ENCODE measurements around the gene CHL1. TPM values are rescaled to one million over a fixed set of nuclear protein-coding genes. Genes with fewer than 3 reads are reported as not detected.

The CHL1 gene
- total RNA-seq, 1 donor from 2014 or later, result 0.26 TPM

GRCh38 chr3:452221-452620 lies 255.7 kb downstream of the CHL1 start:
- DNase-seq (ENCODE audit: low read depth), result no peak
- no peak overlapping the region for H3K4me3 ChIP-seq (ENCODE audit: low read depth, low read length)
- no peaks in the 10 kb centered on the region for H3K36me3 ChIP-seq (ENCODE audit: control insufficient read depth, insufficient read depth, low read length)
- no peak for FAIRE-seq
- no peaks in the 10 kb centered on the region for H3K27me3 ChIP-seq (ENCODE audit: control insufficient read depth, insufficient read depth, low read length)
- TF ChIP-seq, protein P1, sequence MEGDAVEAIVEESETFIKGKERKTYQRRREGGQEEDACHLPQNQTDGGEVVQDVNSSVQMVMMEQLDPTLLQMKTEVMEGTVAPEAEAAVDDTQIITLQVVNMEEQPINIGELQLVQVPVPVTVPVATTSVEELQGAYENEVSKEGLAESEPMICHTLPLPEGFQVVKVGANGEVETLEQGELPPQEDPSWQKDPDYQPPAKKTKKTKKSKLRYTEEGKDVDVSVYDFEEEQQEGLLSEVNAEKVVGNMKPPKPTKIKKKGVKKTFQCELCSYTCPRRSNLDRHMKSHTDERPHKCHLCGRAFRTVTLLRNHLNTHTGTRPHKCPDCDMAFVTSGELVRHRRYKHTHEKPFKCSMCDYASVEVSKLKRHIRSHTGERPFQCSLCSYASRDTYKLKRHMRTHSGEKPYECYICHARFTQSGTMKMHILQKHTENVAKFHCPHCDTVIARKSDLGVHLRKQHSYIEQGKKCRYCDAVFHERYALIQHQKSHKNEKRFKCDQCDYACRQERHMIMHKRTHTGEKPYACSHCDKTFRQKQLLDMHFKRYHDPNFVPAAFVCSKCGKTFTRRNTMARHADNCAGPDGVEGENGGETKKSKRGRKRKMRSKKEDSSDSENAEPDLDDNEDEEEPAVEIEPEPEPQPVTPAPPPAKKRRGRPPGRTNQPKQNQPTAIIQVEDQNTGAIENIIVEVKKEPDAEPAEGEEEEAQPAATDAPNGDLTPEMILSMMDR (IDR thresholded peaks at IDR 0.05; ENCODE audit: insufficient read depth, low read length, severe bottlenecking), result no peak

- TF ChIP-seq, protein P1 (IDR thresholded peaks at IDR 0.05; ENCODE audit: insufficient read depth, low read length, severe bottlenecking), result no peak
- no peak overlapping the region for H3K4me3 ChIP-seq (ENCODE audit: low read depth, low read length)
- no peaks in the 10 kb centered on the region for H3K27me3 ChIP-seq (ENCODE audit: control insufficient read depth, insufficient read depth, low read length)
- no peaks in the 10 kb centered on the region for H3K36me3 ChIP-seq (ENCODE audit: control insufficient read depth, insufficient read depth, low read length)
- DNase-seq (ENCODE audit: low read depth) (no peak), FAIRE-seq (no peak)
These were observed 256.5 kb downstream of the CHL1 start for GRCh38 chr3:453106-453505.

DNA sequence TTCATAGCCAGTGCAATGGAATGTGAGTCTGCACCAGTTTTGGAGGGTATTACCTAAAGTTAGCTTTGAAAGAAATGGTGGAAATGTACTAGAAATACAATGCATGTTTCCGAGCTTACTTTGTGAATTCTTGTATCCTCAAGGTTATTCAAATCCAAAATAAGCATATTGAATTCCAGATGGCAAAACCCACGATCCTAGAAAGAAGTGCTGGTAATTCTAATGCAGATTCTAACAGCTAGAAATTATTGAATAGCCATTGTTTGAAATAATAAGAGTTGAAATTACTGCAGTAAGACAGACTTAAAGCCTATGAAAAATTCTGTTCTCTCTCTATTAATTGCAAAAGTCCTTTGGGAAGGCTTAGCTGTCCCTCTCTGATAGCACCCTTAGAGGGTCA lies 258.4 kb downstream of the CHL1 start:
- Histone ChIP-seq H3K36me3 (ENCODE audit: control insufficient read depth, insufficient read depth, low read length) (no peaks in the 10 kb centered on the region), H3K27me3 (ENCODE audit: control insufficient read depth, insufficient read depth, low read length) (no peaks in the 10 kb centered on the region), H3K4me3 (ENCODE audit: low read depth, low read length) (no peak overlapping the region)
- DNase-seq (ENCODE audit: low read depth), result no peak
- FAIRE-seq, result no peak
- TF ChIP-seq, protein P1 (IDR thresholded peaks at IDR 0.05; ENCODE audit: insufficient read depth, low read length, severe bottlenecking), result no peak

DNA sequence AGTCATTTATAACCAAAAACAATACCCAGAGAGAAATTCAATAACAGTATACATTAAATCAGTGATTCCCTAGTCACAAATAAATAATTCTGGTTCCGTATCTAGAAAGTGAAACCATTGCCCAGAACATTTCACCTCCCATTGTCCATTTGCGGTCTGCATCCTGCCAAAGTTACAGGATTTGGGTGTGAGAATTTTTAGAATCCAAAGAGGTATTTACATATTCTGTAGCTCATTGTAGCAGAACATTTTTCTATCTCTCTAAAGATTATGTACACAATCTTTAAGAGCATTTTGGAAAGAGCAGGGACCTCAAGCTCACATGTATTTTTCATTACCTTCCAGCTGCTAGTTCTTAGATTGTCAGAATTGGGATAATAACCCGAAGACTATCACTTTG lies 261.6 kb downstream of the CHL1 start:
- H3K36me3 ChIP-seq (ENCODE audit: control insufficient read depth, insufficient read depth, low read length), result no peaks in the 10 kb centered on the region
- DNase-seq (ENCODE audit: low read depth), result no peak

GRCh38 chr3:458653-459310 lies 262.2 kb downstream of the CHL1 start:
- TF ChIP-seq, protein P1 (IDR thresholded peaks at IDR 0.05; ENCODE audit: insufficient read depth, low read length, severe bottlenecking), result no peak
- no peak overlapping the region for H3K4me3 ChIP-seq (ENCODE audit: low read depth, low read length)
- no peaks in the 10 kb centered on the region for H3K27me3 ChIP-seq (ENCODE audit: control insufficient read depth, insufficient read depth, low read length)
- H3K36me3 ChIP-seq (ENCODE audit: control insufficient read depth, insufficient read depth, low read length), result no peaks in the 10 kb centered on the region
- FAIRE-seq (no peak), DNase-seq (ENCODE audit: low read depth) (no peak)

More for the DNA sequence above, 261.6 kb downstream of the CHL1 start:
- Histone ChIP-seq H3K27me3 (ENCODE audit: control insufficient read depth, insufficient read depth, low read length) (no peaks in the 10 kb centered on the region), H3K4me3 (ENCODE audit: low read depth, low read length) (no peak overlapping the region)
- FAIRE-seq, result no peak
- TF ChIP-seq, protein P1 (IDR thresholded peaks at IDR 0.05; ENCODE audit: insufficient read depth, low read length, severe bottlenecking), result no peak

All from bronchial epithelial cell (primary cell).